Neural crest cell (in vitro differentiated cells): Measurements from ENCODE around the gene SNED1. TPM values are rescaled to one million over a fixed set of nuclear protein-coding genes. Genes with fewer than 3 reads are reported as not detected.

Source experiments
- DNase-seq: peaks from one replicate; pipeline ENCODE4 v3.0.0; 2021; ENCODE audit warnings: low read depth, mixed read lengths, low spot score
- H3K27ac Mint-ChIP-seq: one replicate; pipeline ENCODE4 v1.8.0; 2021; ENCODE audit warnings: mild to moderate bottlenecking, mixed read lengths; ENCODE audit not compliant: unreplicated experiment
- H3K27me3 Mint-ChIP-seq: 2 replicates; pipeline ENCODE4 v1.8.0; 2021; ENCODE audit warnings: low read depth, mild to moderate bottlenecking, mixed read lengths
- H3K36me3 Mint-ChIP-seq: 2 replicates; pipeline ENCODE4 v1.8.0; 2021; ENCODE audit warnings: low read depth, mild to moderate bottlenecking, mixed read lengths
- H3K4me1 Mint-ChIP-seq: 2 replicates; pipeline ENCODE4 v1.8.0; 2021; ENCODE audit warnings: mixed read lengths
- H3K4me3 Mint-ChIP-seq: one replicate; pipeline ENCODE4 v1.8.0; 2021; ENCODE audit warnings: mild to moderate bottlenecking, mixed read lengths
- H3K9me3 Mint-ChIP-seq: 2 replicates; pipeline ENCODE4 v1.8.0; 2021; ENCODE audit warnings: mixed read lengths
- total RNA-seq: library from RNA; stranded (reverse); gene quantifications from 2 replicates; pipeline ENCODE4 v1.2.1, GENCODE V29; 2021
- TF ChIP-seq, protein P1 (sequence below): fragments of 200-600 bp; sonication (generic); conservative IDR thresholded peaks from 2 replicates; pipeline ENCODE4 v1.5.0; 2021; ENCODE audit warnings: antibody characterized with exemption, mild to moderate bottlenecking

The SNED1 gene
- total RNA-seq, 1 donor from 2014 or later: 0.30 TPM

- no peak for DNase-seq
- Mint-ChIP-seq H3K36me3 (no peaks in the 10 kb centered on the region), H3K4me1 (no peaks in the 10 kb centered on the region), H3K27ac (no peak overlapping the region), H3K9me3 (no peaks in the 10 kb centered on the region), H3K4me3 (no peak overlapping the region), H3K27me3 (peaks cover 9% of the 10 kb centered on the region)
- TF ChIP-seq, protein P1, sequence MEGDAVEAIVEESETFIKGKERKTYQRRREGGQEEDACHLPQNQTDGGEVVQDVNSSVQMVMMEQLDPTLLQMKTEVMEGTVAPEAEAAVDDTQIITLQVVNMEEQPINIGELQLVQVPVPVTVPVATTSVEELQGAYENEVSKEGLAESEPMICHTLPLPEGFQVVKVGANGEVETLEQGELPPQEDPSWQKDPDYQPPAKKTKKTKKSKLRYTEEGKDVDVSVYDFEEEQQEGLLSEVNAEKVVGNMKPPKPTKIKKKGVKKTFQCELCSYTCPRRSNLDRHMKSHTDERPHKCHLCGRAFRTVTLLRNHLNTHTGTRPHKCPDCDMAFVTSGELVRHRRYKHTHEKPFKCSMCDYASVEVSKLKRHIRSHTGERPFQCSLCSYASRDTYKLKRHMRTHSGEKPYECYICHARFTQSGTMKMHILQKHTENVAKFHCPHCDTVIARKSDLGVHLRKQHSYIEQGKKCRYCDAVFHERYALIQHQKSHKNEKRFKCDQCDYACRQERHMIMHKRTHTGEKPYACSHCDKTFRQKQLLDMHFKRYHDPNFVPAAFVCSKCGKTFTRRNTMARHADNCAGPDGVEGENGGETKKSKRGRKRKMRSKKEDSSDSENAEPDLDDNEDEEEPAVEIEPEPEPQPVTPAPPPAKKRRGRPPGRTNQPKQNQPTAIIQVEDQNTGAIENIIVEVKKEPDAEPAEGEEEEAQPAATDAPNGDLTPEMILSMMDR: no peak
Measured at GRCh38 chr2:241069821-241070281, 71.4 kb downstream of the SNED1 start.

- no peak for DNase-seq
- Mint-ChIP-seq H3K4me3 (no peak overlapping the region), H3K27me3 (peaks cover 5% of the 10 kb centered on the region), H3K9me3 (no peaks in the 10 kb centered on the region), H3K27ac (no peak overlapping the region), H3K36me3 (no peaks in the 10 kb centered on the region), H3K4me1 (no peaks in the 10 kb centered on the region)
- TF ChIP-seq, protein P1: no peak
Measured at GRCh38 chr2:241070361-241070760, 71.9 kb downstream of the SNED1 start.

GRCh38 chr2:241070811-241071676 is 72.6 kb downstream of the SNED1 start:
- TF ChIP-seq, protein P1: no peak
- peaks cover 3% of the 10 kb centered on the region for H3K27me3 Mint-ChIP-seq
- no peak overlapping the region for H3K27ac Mint-ChIP-seq
- H3K4me1 Mint-ChIP-seq: no peaks in the 10 kb centered on the region
- no peak overlapping the region for H3K4me3 Mint-ChIP-seq
- no peak for DNase-seq
- H3K9me3 Mint-ChIP-seq: no peaks in the 10 kb centered on the region
- no peaks in the 10 kb centered on the region for H3K36me3 Mint-ChIP-seq

- no peaks in the 10 kb centered on the region for H3K27me3 Mint-ChIP-seq
- TF ChIP-seq, protein P1: no peak
- no peak for DNase-seq
- no peak overlapping the region for H3K4me3 Mint-ChIP-seq
- H3K4me1 Mint-ChIP-seq: no peaks in the 10 kb centered on the region
- no peak overlapping the region for H3K27ac Mint-ChIP-seq
- no peaks in the 10 kb centered on the region for H3K36me3 Mint-ChIP-seq
- H3K9me3 Mint-ChIP-seq: no peaks in the 10 kb centered on the region
Measured at GRCh38 chr2:241071677-241072111, 73.3 kb downstream of the SNED1 start.

GRCh38 chr2:241072151-241072550 is 73.7 kb downstream of the SNED1 start:
- H3K27ac Mint-ChIP-seq: no peak overlapping the region

More at GRCh38 chr2:241072151-241072550, 73.7 kb downstream of the SNED1 start:
- Mint-ChIP-seq H3K4me3 (no peak overlapping the region), H3K27me3 (no peaks in the 10 kb centered on the region), H3K4me1 (no peaks in the 10 kb centered on the region), H3K36me3 (no peaks in the 10 kb centered on the region), H3K9me3 (no peaks in the 10 kb centered on the region)
- no peak for DNase-seq
- TF ChIP-seq, protein P1: no peak
